ENCODE measurements around the gene CEP128.

The CEP128 gene

DNA sequence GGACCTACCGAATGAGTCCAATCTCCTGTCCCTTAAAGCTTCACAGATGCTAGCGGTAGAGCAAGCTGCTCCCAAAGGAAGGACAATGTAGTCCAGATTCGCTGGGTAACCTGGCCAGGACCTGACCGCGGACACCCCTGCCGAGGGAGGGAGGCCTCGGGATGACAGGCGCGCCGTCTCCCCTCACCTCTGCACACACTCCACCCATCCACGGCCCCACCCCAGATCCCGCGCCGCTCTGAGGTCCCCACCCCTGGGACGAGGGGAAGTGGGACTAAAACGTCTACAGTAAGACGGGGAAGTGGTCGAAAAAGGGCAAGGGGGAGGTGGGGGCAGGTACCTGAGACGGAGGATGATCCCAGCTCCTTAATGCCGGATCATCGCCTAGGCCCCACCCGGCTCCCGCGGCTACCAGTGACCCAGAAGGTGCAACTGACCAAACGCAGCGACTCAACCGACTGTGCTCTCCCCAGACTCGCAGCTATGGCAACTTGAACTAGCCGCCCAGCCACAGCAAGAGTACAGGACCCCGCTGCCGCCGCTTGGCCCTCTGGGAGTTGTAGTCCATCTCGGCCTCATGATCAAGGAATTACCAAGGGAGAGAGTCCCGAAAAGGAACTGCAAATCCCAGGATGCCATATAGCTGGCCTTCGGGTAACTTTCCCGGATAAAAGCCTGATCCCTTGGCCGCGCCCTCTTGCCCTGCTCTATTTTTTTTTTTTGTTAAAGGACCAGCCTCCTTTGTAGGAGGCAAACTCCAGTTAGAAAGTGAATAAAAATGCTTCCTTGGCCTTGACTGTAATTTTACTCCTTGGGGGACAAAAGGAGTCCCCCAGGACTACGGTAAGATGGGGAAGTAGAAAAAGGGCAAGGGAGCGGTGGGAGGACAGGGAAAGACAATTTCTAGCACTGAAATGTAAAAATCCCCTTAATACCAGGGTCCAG is at the start of gene CEP128:
Gene CEP128 (minus strand): TSS at position 498 of the 945 bp plus-strand sequence.
- peak; percentile 81 for DNase-seq (ENCODE audit: low read depth, low spot score)
- H3K27ac ChIP-seq, result peak within 1 kb of the TSS; percentile 43

DNA sequence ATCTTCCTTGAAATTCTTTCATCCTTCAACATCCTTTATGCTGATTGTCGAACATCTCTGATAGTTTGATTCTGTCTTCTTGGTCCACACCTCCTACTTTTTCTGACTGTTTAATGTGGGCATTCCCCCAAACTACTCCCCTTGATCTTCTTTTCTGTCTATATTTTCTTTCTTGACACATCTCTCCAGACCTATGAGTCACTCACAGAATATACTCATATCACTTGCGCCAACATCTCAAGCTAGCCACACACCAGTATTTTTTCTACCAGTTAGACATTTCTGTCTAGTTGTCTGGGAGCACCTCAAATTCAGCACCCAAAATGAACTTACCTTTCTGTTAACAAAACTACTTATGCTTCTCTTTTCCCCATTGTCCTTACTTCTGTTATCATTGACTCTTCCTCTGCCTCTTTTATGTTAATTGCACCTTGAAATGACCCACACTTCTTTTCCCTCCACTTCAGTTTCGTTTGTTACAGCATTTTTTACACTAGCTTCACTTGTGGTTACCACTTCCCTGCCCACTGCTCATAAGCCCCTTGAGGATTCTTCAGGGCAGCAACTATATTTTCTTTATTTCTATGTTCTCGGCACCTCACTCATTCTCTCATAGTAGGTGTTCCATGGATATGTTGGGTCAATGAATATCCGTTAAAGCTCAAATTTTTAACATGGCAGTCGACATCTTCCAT is 47.3 kb upstream of the CEP128 start:
- no peak for DNase-seq (ENCODE audit: low read depth, low spot score)
- H3K27ac ChIP-seq, result no peak overlapping the region

DNA sequence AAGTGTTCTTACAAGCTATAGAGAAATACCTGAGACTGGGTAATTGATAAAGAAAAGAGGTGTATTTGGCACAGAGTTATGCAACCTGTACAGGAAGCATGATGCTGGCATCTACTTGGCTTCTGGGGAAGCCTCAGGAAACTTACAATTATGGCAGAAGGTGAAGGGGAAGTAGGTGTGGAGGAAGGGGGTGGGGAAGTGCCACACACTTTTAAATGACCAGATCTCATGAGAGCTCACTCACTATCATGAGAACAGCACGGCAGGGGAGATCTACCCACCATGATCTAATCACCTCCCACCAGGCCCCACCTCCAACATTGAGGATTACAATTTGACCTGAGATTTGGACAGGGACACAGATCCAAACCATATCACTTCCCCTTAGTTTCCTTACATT is 46.7 kb upstream of the CEP128 start:
- no peak overlapping the region for H3K27ac ChIP-seq
- DNase-seq (ENCODE audit: low read depth, low spot score), result no peak

DNA sequence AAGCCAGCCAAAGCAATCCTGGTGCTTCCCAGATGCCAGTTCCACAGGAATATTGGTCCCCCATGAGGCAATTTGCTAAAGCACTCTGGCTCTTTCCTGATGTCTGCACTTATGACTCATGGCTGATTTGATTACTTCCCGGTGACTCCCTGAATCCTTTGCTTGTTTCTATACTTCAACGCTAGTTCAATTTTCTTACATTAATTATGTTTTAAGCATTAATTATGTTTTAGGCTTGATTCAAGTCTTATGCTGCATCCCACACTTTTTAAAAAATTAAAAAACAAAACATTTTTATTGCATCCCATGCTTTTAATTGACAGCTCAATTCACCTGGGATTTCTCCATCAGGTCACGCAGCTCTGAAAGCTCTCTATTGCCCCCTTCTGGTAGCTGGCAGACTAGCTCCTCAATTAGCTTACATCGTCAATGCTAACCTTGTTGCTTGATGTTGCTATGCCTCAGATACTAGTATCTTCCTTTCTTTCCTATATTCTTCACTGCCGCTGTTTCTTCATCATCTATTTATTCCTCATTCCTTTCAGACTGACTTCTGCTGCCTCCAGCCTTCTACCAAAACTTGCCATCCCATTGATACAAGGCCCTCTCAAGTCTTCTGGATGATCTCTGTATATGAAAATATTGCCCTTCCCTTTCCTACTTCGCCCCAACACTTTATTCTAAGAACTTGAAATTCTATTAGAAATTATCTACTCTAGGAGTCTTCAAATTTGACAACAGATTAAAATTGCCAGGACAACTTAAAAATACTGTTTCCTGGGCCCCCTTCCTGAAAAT is 45.9 kb upstream of the CEP128 start:
- DNase-seq (ENCODE audit: low read depth, low spot score), result no peak
- H3K27ac ChIP-seq, result no peak overlapping the region

DNA sequence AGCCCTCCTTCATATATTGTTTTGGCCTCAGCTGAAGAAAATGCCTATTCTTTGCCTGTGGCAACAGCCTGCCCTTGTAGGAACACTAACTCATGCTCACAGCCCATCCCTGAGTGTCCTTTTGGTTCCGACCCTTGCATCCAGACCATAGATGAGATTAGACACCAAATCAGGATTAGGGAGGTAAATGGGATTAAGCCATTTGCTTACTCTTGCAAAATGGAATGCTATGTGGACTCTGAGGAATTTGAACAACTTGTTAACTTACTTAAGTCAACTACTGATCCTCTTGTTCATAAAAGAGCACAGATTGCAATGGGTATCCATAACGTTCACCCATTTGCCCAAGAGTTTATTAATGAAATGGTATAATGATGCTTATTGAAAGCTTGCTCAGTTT is 41.2 kb upstream of the CEP128 start:
- DNase-seq (ENCODE audit: low read depth, low spot score), result no peak
- no peak overlapping the region for H3K27ac ChIP-seq

DNA sequence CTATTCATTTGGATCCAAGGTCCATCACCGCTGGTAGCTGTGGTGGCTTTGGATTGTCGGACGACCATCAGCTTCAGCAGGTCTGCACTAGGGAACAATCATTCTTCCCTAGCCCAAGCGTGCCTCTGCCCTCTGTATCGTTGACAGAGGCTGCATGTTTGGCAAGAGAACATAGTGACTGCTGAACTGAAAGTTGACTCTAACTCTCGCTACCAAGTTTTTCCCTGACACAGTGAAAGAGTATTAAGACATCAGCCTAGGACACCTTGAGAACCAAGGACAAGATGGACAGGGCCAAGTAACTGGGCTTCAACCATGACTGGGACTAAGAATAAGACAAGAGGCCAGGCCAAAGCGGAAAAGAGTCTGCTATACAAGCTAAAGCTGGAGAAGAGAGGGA is 40.1 kb upstream of the CEP128 start:
- H3K27ac ChIP-seq, result no peak overlapping the region
- no peak for DNase-seq (ENCODE audit: low read depth, low spot score)

DNA sequence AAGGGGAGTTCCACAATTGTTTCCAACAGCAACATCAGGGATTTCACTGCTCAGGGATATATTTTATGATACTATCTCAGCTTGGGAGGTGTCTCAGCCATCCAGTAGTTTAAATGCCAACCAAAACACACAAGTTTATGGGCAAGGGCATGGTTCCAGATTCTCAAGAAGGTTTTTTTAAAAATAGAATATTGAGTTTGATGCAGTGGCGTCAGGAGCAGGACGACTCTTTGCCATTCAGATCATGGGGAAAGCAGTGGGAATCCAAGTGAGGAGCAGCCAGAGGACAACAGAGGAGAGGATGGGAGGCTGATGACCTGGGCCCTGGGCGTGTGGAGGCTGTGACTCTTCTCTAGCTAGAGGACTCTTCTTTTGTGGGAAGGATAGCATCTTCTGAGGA is 39.6 kb upstream of the CEP128 start:
- no peak for DNase-seq (ENCODE audit: low read depth, low spot score)
- H3K27ac ChIP-seq, result no peak overlapping the region

DNA sequence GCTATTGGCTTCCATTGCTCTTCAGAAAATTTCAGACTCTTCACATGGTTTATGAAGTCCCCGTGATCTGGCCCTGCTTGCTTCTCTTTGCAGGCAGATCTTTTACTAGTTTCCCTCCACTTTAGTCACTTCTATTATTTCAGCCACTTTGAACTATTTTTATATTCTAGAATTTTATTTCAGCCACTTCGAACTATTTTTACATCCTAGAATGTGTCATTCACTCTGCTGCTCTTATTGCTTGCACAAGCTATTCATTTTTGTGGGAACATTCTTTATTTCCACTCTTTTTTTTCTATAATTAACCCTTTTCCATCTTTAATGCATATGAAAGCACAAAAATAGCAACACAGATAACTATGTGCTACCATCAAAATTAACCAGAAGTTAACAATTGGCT is 38.4 kb upstream of the CEP128 start:
- DNase-seq (ENCODE audit: low read depth, low spot score), result no peak
- no peak overlapping the region for H3K27ac ChIP-seq

DNA sequence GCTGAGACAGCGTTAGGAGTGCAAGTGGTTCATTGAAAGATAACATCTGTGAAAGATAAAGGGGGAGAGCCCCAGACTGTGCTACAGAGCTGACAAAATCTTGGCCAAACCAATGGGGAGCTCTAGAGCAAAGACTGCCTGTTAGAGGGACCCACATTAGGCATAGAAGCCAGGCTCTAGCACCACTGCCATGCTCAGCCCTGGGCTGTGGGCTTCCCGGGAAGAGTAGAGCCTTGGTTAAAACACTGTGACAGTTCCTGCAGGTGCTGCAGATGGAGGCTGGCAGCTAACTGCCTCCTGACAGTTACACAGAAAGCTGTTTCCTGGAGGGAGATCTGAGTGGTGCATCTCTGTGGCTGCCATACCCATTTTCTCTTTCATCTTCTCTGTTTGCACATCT is 36.9 kb upstream of the CEP128 start:
- no peak for DNase-seq (ENCODE audit: low read depth, low spot score)
- no peak overlapping the region for H3K27ac ChIP-seq

DNA sequence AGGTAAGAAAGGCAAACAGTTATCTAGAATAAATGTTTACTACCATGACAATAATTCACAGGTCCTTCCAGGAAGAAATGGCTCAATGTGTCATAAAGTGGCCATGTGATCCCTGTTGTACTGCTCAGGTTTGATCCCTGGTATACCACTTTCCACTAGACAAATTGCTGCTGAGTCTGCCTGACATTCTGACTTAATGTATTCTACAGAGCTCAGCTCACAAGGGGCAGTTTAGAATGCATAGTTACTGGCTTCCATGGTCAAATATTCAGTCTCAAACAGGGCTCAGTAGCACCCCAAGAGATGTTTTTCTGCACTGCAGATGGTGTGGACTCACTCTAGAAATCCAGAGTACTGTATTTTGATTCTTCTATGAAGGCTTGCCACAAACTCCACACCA is 35.7 kb upstream of the CEP128 start:
- no peak for DNase-seq (ENCODE audit: low read depth, low spot score)

DNA sequence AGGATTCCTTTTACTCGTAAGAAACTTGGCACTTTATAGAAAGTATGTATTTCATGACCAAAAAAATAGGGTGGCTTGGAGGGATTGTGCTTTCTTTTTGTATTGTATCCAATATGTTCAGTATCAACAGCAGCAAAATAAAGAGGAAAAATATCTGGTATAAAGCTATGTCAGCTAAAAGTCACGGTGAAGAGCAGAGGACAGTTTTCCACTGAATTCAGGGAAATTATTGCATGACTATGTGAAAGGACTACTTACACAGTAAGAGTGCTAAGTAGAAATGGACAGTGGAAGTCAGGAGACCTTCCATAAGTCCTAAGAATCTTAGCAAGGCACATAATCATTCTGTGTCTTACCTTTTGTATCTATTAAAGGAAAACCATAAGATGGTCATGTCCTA is 33.1 kb upstream of the CEP128 start:
- H3K27ac ChIP-seq, result peak overlapping the region; percentile 21

More for the DNA sequence above, 35.7 kb upstream of the CEP128 start:
- H3K27ac ChIP-seq, result no peak overlapping the region

DNA sequence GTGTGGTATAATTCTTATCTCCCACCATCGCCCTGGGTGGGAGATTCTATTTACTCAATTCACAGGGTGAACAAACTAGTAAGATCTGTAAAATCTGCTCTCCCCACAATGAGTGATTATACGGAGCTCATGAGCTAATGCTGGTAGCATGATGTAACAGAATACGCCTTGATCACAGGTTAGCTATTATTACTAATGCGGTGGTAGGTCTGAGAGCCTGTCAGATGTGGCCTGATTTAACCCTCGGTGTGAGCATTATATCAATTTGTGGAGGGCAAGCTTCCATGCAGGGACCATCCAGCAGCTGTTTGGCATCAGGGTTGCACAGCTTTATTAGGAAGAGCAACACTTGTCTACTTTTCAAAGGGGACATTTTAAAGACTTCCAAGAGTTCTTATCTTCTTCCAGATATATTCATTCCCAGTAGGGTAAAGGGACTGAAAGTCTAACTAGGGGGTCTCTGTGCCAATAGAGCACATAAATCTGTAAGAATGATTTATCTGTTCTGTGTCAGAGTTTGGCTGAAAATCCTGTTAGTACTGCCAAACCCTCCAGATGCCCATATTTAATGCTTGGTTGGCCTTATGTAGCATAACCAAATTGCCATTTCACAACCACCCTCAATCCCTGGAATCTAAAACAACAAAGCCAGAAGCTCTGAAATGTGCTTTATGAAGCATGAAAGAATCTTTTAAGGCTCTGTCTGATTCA is 32.5 kb upstream of the CEP128 start:
- DNase-seq (ENCODE audit: low read depth, low spot score), result no peak
- peak overlapping the region; percentile 21 for H3K27ac ChIP-seq

More for the DNA sequence above, 33.1 kb upstream of the CEP128 start:
- no peak for DNase-seq (ENCODE audit: low read depth, low spot score)

DNA sequence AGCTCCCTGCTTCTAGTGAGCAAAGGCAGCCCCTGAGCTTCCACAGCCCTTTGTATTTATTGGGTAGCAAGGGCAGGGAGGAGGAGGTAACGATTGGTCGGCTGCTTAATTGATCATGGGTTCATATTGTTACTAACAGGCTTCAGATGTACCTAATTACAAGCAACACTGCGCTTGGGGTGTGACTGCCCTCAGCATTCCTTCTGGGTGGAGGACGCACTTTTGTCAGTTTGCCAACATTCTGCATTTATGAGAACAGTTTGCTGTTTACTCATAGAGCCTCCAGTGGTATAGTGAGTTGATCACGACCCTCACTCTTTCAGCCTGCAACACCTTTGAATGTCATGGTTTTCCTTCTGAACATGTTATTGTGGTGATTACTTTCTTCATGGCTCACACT is 23.5 kb upstream of the CEP128 start:
- DNase-seq (ENCODE audit: low read depth, low spot score), result no peak
- H3K27ac ChIP-seq, result no peak overlapping the region

DNA sequence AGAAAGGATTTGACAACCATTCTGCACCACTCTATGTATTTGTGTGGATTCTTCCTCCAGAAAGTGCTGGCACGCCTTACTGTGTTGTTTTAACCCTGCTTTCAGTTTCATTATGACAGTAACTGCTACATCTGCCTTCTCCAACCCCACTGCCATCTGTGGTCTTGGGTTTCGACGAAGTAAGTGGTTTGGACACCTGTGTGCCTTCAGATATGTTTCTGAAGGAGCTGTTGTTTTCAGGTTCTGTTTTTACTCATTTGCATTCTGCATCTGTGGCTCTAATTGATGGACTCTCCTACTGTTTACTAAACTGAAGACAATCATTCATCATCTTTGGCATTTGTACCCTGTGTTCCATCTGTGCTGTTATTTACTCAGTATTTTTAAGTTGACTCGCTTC is 18.0 kb upstream of the CEP128 start:
- H3K27ac ChIP-seq, result no peak overlapping the region
- DNase-seq (ENCODE audit: low read depth, low spot score), result no peak

DNA sequence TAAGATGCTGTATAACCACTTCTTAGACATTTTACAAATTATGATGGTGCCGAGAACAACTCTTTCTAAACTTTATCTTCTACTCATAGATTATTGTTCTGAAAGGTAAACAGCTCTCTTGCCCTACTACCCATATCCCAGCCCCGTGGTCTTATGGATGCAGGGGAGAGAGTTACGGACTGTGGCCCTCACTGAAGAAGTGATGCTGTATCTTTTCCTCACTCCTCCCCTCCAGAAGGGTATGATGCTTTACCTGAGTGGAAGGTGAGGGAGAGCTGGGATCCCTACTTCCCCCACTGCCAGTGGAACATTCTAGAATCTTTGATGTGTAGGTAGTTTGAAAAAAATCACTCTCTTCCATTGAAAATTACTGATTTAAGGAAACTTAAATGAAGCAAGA is 17.4 kb upstream of the CEP128 start:
- no peak overlapping the region for H3K27ac ChIP-seq
- DNase-seq (ENCODE audit: low read depth, low spot score), result no peak

DNA sequence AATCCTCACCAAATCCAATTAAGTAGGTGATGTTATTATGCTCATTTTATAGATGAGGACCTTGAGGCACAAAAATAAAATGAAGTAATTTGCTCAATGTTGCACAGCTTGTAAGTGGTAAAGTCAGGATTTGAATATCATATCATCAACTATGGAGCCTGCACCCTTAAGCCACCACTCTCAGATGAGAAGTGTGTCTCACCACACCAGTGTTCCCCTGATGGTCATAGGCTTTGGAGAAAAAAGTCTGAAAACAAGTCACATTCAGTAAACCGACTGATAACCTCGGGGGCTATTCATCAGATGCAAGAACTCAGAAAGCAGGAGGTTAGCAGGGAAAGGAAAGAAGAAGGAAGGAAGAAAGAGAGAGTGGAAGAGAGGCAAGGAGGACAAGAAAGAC is 16.7 kb upstream of the CEP128 start:
- no peak for DNase-seq (ENCODE audit: low read depth, low spot score)
- H3K27ac ChIP-seq, result no peak overlapping the region

DNA sequence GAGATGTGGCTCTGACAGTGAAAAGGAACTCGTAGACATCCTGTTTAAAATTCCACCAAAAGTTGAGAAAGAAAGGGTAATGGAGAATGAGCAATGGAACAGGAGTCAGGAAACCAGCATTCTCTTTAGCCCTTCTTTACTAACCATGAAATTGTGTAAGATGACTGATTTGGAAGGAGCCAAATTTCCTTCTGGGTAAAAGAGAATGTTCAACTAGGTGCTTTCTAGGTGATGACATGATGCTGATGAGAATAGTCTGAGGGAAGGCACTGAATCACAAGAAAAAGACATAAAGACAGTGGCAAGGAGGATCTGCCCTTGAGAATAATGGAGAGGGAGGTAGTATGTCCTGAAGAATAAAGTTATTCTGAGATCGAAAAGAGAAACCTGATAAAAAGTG is 16.1 kb upstream of the CEP128 start:
- no peak for DNase-seq (ENCODE audit: low read depth, low spot score)
- no peak overlapping the region for H3K27ac ChIP-seq

DNA sequence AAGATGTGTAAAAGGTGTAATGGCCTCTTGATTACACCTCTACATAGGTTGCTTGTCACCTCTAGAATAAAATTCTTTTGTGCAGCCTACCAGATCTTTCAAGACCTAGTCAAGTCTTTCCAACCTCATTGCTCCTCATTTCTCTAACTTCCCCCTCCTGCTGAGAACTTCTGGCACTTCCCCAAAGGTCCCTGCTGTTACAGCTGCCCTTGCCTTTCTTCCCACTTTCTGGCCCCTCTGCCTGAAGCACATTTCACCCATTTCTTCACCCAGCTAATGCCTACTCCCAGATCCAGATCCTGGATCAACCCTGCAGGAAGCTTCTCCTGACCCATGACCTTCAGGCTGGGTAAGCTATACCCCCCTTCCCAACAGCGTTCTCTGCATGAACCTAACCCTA is 15.4 kb upstream of the CEP128 start:
- no peak for DNase-seq (ENCODE audit: low read depth, low spot score)
- no peak overlapping the region for H3K27ac ChIP-seq

DNA sequence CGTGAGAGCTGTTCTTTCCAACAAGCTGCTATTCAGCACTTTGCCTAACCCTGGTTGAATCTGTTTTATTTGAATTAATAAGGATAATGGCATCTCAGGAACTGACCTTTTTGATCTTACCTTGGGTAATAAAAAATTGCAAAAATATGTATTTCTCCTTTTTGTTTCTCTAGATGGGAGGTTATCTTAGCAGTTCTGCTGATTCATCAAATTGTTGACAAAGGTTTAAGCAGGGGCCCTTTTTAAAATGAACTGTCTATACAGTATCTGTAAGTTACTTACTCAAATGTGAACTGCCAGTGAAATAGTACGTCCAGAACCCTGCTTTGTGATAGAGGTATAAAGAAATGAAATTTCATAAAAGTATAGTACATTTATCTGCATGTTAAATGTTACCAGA is 14.6 kb upstream of the CEP128 start:
- DNase-seq (ENCODE audit: low read depth, low spot score), result no peak
- no peak overlapping the region for H3K27ac ChIP-seq

DNA sequence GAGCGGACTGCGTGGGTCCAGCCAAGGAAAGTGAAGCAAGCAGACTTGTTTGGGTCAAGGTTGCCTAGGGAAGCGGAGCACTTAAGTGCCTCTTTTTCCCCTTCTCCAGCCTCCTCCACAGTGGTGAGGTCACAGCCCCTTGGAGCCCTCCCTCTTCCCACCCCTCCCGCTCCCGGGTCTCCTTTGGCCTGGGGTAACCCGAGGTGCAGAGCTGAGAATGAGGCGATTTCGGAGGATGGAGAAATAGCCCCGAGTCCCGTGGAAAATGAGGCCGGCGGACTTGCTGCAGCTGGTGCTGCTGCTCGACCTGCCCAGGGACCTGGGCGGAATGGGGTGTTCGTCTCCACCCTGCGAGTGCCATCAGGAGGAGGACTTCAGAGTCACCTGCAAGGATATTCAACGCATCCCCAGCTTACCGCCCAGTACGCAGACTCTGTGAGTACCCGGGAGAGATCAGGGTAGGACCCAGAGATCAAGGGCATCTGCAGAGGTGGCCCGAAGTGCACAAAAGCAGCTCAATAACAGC is 13.9 kb upstream of the CEP128 start, which contains the start of gene TSHR:
Gene TSHR (plus strand): TSS at position 206 of the 526 bp plus-strand sequence. CDS start 60 bp downstream, at position 266.
- DNase-seq (ENCODE audit: low read depth, low spot score), result no peak

More for the DNA sequence above, 13.9 kb upstream of the CEP128 start, which contains the start of gene TSHR:
- no peak within 1 kb of the TSS for H3K27ac ChIP-seq
